SK-N-SH (cell line): Measurements from ENCODE around the gene KIF25. TPM values are rescaled to one million over a fixed set of nuclear protein-coding genes. Genes with fewer than 3 reads are reported as not detected.

Experiments
- CTCF ChIA-PET: fragments of 300-600, 350-600 bp; formaldehyde crosslinking; extraction: SDS; loops from one replicate; lab custom pipeline; 2021; lab: Yijun Ruan, JAX
- POLR2A ChIA-PET: fragments of 350-600 bp; sonication (Branson Sonifier 250); formaldehyde crosslinking; extraction: SDS; loops from one replicate; lab custom pipeline; 2020; ENCODE audit warnings: antibody characterized with exemption, inconsistent platforms; lab: Yijun Ruan, JAX
- DNase-seq: peaks from one replicate; pipeline ENCODE4 v3.0.0; 2012
- H2AFZ ChIP-seq: fragments of 200-600 bp; sonication (generic); 2 replicates; pipeline ENCODE4 v1.8.1; 2016; ENCODE audit warnings: antibody characterized with exemption, mild to moderate bottlenecking, low read depth
- H3F3A ChIP-seq: fragments of 200-600 bp; sonication (generic); replicated peaks from 2 replicates; pipeline ENCODE3; 2016; ENCODE audit warnings: antibody characterized with exemption, mild to moderate bottlenecking; ENCODE audit not compliant: insufficient read depth
- H3K27ac ChIP-seq, 2 experiments: fragments of 200-500 bp in 1 of 2; fragments of 200-600 bp in 1 of 2; sonication (Bioruptor generic) in 1 of 2; sonication (generic), shearing (Covaris generic) in 1 of 2; 2 replicates each; pipeline versions ENCODE4 v1.5.1 to v1.6.1; 2014 to 2016; ENCODE audit warnings: low read depth in 2 of 2, inconsistent platforms in 1 of 2, low read length in 1 of 2, mild to moderate bottlenecking in 1 of 2, mixed read lengths in 1 of 2
- H3K27me3 ChIP-seq: fragments of 200-600 bp; sonication (generic), shearing (Covaris generic); 2 replicates; pipeline ENCODE4 v1.6.1; 2016; ENCODE audit warnings: mixed run types; ENCODE audit not compliant: insufficient read depth
- H3K36me3 ChIP-seq, 2 experiments: fragments of 200-500 bp in 1 of 2; fragments of 200-600 bp in 1 of 2; sonication (Bioruptor generic) in 1 of 2; sonication (generic) in 1 of 2; replicated peaks in 1 of 2; 2 replicates each; pipeline versions ENCODE3 to v1.5.1; 2014 to 2016; ENCODE audit warnings: low read length in 1 of 2, mild to moderate bottlenecking in 1 of 2; ENCODE audit not compliant: insufficient read depth in 2 of 2, control insufficient read depth in 1 of 2
- H3K4me1 ChIP-seq, 2 experiments: fragments of 200-500 bp in 1 of 2; fragments of 200-600 bp in 1 of 2; sonication (Bioruptor generic) in 1 of 2; sonication (generic), shearing (Covaris generic) in 1 of 2; 2 replicates each; pipeline versions ENCODE4 v1.5.1 to v1.6.1; 2014 to 2016; ENCODE audit warnings: low read depth in 1 of 2, low read length in 1 of 2, mixed run types in 1 of 2; ENCODE audit not compliant: insufficient read depth in 2 of 2, control insufficient read depth in 1 of 2
- H3K4me2 ChIP-seq: fragments of 200-600 bp; sonication (generic), shearing (Covaris generic); 2 replicates; pipeline ENCODE4 v1.6.1; 2017; ENCODE audit warnings: mixed run types
- H3K4me3 ChIP-seq, 2 experiments: fragments of 200-500 bp in 1 of 2; fragments of 200-600 bp in 1 of 2; sonication (Bioruptor generic) in 1 of 2; sonication (generic), shearing (Covaris generic) in 1 of 2; 2 replicates each; pipeline versions ENCODE4 v1.5.1 to v1.8.1; 2014 to 2016; ENCODE audit warnings: low read depth in 2 of 2, inconsistent platforms in 1 of 2, low read length in 1 of 2, mild to moderate bottlenecking in 1 of 2, mixed read lengths in 1 of 2, moderate library complexity in 1 of 2
- H3K79me2 ChIP-seq: fragments of 200-600 bp; sonication (generic); 2 replicates; pipeline ENCODE4 v1.8.1; 2017; ENCODE audit warnings: mild to moderate bottlenecking; ENCODE audit not compliant: insufficient read depth
- H3K9ac ChIP-seq: fragments of 200-600 bp; sonication (generic); 2 replicates; pipeline ENCODE4 v1.6.1; 2017; ENCODE audit warnings: mixed run types
- H3K9me2 ChIP-seq: fragments of 200-600 bp; sonication (generic); 2 replicates; pipeline ENCODE4 v1.6.1; 2017; ENCODE audit warnings: mixed run types
- H3K9me3 ChIP-seq: fragments of 200-600 bp; sonication (generic); 2 replicates; pipeline ENCODE4 v1.6.1; 2017; ENCODE audit warnings: mixed run types, mild to moderate bottlenecking, moderate library complexity
- H4K20me1 ChIP-seq: fragments of 200-600 bp; sonication (generic); 2 replicates; pipeline ENCODE4 v1.6.1; 2017; ENCODE audit warnings: mild to moderate bottlenecking, mixed run types; ENCODE audit not compliant: insufficient read depth
- CHD2 ChIP-seq: fragments of 150-350 bp; IDR thresholded peaks from 2 replicates; pipeline ENCODE4 v1.6.1; 2018; ENCODE audit warnings: low read length; ENCODE audit not compliant: partially characterized antibody
- ELF1 ChIP-seq: IDR thresholded peaks from 2 replicates; pipeline ENCODE4 v1.4.0; 2012
- EP300 ChIP-seq, 2 experiments: IDR thresholded peaks; 2 replicates each; pipeline versions ENCODE4 v1.4.0 to v1.6.1; 2012; ENCODE audit warnings: borderline replicate concordance in 1 of 2, low read depth in 1 of 2, low read length in 1 of 2
- FOXM1 ChIP-seq: IDR thresholded peaks from 2 replicates; pipeline ENCODE4 v1.4.0; 2012; ENCODE audit warnings: low read depth, mild to moderate bottlenecking
- GABPA ChIP-seq: IDR thresholded peaks from 2 replicates; pipeline ENCODE4 v1.4.0; 2012; ENCODE audit warnings: low read depth, mild to moderate bottlenecking
- JUND ChIP-seq: IDR thresholded peaks from 2 replicates; pipeline ENCODE4 v1.4.0; 2012
- MEF2A ChIP-seq: IDR thresholded peaks from 2 replicates; pipeline ENCODE4 v1.4.0; 2012; ENCODE audit warnings: low read depth, borderline replicate concordance
- NFIC ChIP-seq: IDR thresholded peaks from 2 replicates; pipeline ENCODE4 v1.4.0; 2012; ENCODE audit warnings: borderline replicate concordance
- POLR2AphosphoS5 ChIP-seq: IDR thresholded peaks from 2 replicates; pipeline ENCODE4 v1.6.1; 2012; ENCODE audit warnings: low read depth, low read length
- REST ChIP-seq: IDR thresholded peaks from 2 replicates; pipeline ENCODE4 v1.6.1; 2012; ENCODE audit warnings: mild to moderate bottlenecking, low read depth, low read length, moderate library complexity
- SIN3A ChIP-seq: IDR thresholded peaks from 2 replicates; pipeline ENCODE4 v1.6.1; 2012; ENCODE audit warnings: low read depth, mild to moderate bottlenecking, low read length, moderate library complexity, borderline replicate concordance
- SMC3 ChIP-seq: IDR thresholded peaks from 2 replicates; pipeline ENCODE4 v1.6.1; 2012; ENCODE audit warnings: low read depth, low read length, improper control_type of control experiment
- TCF12 ChIP-seq: IDR thresholded peaks from 2 replicates; pipeline ENCODE4 v1.4.0; 2012
- USF2 ChIP-seq: fragments of 150-350 bp; IDR thresholded peaks from 2 replicates; pipeline ENCODE4 v1.6.1; 2017; ENCODE audit warnings: antibody characterized with exemption, low read length, low read depth, borderline replicate concordance
- YY1 ChIP-seq: IDR thresholded peaks from 2 replicates; pipeline ENCODE4 v1.4.0; 2012; ENCODE audit warnings: low read depth, mild to moderate bottlenecking
- ZBTB33 ChIP-seq: IDR thresholded peaks from 2 replicates; pipeline ENCODE4 v1.4.0; 2012; ENCODE audit warnings: low read depth, borderline replicate concordance
- WGBS: methylation state at CpG from one replicate; pipeline ENCODE4 v1.1.6; 2017; ENCODE audit warnings: low lambda C conversion rate; 5-methylcytosine and 5-hydroxymethylcytosine counted together
- polyA plus RNA-seq, 3 experiments: library from polyadenylated mRNA; depleted of rRNA; stranded (reverse); fragments of >200 nt; gene quantifications; 2 replicates each; pipeline ENCODE4 v1.2.3, GENCODE V29; 2012

Gene KIF25
- polyA plus RNA-seq, 1 of the 3 experiments (the other 2 are of a cell fraction): not detected

GRCh38 chr6:167957626-167958025, 39.8 kb upstream of the KIF25 start (continued):
- TF ChIP-seq USF2 (no peak), NFIC (no peak), CHD2 (no peak)

GRCh38 chr6:167960579-167960978, 36.9 kb upstream of the KIF25 start:
- H3K9ac ChIP-seq: no peak overlapping the region
- H3K27me3 ChIP-seq: no peaks in the 10 kb centered on the region
- peaks cover 4 to 20% of the 10 kb centered on the region in 2 experiments for H3K36me3 ChIP-seq
- no peak overlapping the region for H3K27ac ChIP-seq
- CTCF ChIA-PET: interaction anchor here (0.7 to 1.5 kb wide), 2 partner anchors 8 to 73 kb away, joined by 3 to 4 read pairs; no protein-coding TSS in a partner anchor
- no peaks in the 10 kb centered on the region for H4K20me1 ChIP-seq
- H3K4me2 ChIP-seq: no peak overlapping the region
- DNase-seq: no peak
- no peak overlapping the region for H2AFZ ChIP-seq
- TF ChIP-seq NFIC (no peak), ELF1 (no peak), MEF2A (no peak), ZBTB33 (no peak), YY1 (no peak), REST (no peak), POLR2AphosphoS5 (no peak), GABPA (no peak), SIN3A (no peak), EP300 (IDR thresholded peaks at IDR 0.05; ENCODE audit: borderline replicate concordance in 1 of 2, low read depth in 1 of 2, low read length in 1 of 2) (no peak), FOXM1 (no peak), SMC3 (no peak), JUND (no peak), TCF12 (no peak), USF2 (no peak)
- TF ChIP-seq, all 33 proteins: peak for 0
- POLR2A ChIA-PET: no interaction called here
- no peaks in the 10 kb centered on the region for H3F3A ChIP-seq
- no peaks in the 10 kb centered on the region; a peak in 1 of 4 replicates for H3K4me1 ChIP-seq
- H3K9me2 ChIP-seq: no peaks in the 10 kb centered on the region
- no peaks in the 10 kb centered on the region for H3K9me3 ChIP-seq
- 94% methylated on average over 5 of the region's 5 CpGs for WGBS
- H3K79me2 ChIP-seq: no peaks in the 10 kb centered on the region
- no peak overlapping the region for H3K4me3 ChIP-seq
